ENCODE data around the gene SLC10A7.

The SLC10A7 gene

GRCh38 chr4:146478009-146478408 lies 43.7 kb downstream of the SLC10A7 start:
- ATAC-seq (ENCODE audit: low read depth): no peak
- peaks cover 25% of the 10 kb centered on the region for H3K36me3 Mint-ChIP-seq
- DNase-seq (ENCODE audit: low spot score in 2 of 2): no peak
- no peaks in the 10 kb centered on the region for H3K4me1 Mint-ChIP-seq
- H3K27ac Mint-ChIP-seq: no peak overlapping the region
- no peak overlapping the region for H3K4me3 Mint-ChIP-seq
- H3K27me3 Mint-ChIP-seq: no peaks in the 10 kb centered on the region
- H3K9me3 Mint-ChIP-seq: peaks cover 9% of the 10 kb centered on the region

DNA sequence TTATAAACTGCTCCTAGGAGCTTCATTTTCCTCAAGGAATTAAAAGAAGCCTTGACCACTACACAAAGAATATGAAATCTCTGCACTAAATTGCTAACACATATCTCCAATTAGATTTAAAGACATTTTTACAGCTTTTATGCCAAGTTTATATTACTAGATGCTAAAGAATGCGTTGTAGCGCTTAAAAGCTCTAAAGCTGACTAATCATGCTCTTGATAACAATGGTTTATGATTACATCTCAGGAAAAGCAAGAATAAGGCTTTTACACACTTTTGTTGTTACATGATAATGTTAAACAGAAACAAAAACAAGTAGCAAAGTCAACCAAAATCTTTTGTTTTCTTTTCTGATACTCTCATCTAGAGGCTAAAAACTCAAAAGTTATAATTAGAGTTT lies 44.7 kb downstream of the SLC10A7 start:
- ATAC-seq (ENCODE audit: low read depth) (no peak), DNase-seq (ENCODE audit: low spot score in 2 of 2) (no peak)
- no peak overlapping the region for H3K4me3 Mint-ChIP-seq
- peaks cover 4% of the 10 kb centered on the region for H3K9me3 Mint-ChIP-seq
- no peaks in the 10 kb centered on the region for H3K4me1 Mint-ChIP-seq
- H3K27ac Mint-ChIP-seq: no peak overlapping the region
- H3K27me3 Mint-ChIP-seq: no peaks in the 10 kb centered on the region
- peaks cover 20% of the 10 kb centered on the region for H3K36me3 Mint-ChIP-seq

- DNase-seq (ENCODE audit: low spot score in 2 of 2) (no peak), ATAC-seq (ENCODE audit: low read depth) (no peak)
- Mint-ChIP-seq H3K36me3 (peaks cover 9% of the 10 kb centered on the region), H3K27ac (no peak overlapping the region), H3K4me1 (no peaks in the 10 kb centered on the region), H3K4me3 (no peak overlapping the region), H3K9me3 (no peaks in the 10 kb centered on the region), H3K27me3 (no peaks in the 10 kb centered on the region)
Observed at GRCh38 chr4:146472404-146472803, 49.3 kb downstream of the SLC10A7 start.

- no peaks in the 10 kb centered on the region for H3K4me1 Mint-ChIP-seq
- H3K9me3 Mint-ChIP-seq: no peaks in the 10 kb centered on the region
Observed at GRCh38 chr4:146470604-146471003, 51.1 kb downstream of the SLC10A7 start.

GRCh38 chr4:146469022-146469421 lies 52.7 kb downstream of the SLC10A7 start:
- DNase-seq (ENCODE audit: low spot score in 2 of 2): no peak
- Mint-ChIP-seq H3K4me3 (no peak overlapping the region), H3K36me3 (peaks cover 3% of the 10 kb centered on the region)

More at GRCh38 chr4:146470604-146471003, 51.1 kb downstream of the SLC10A7 start:
- no peak for DNase-seq (ENCODE audit: low spot score in 2 of 2)
- H3K27me3 Mint-ChIP-seq: no peaks in the 10 kb centered on the region
- H3K27ac Mint-ChIP-seq: no peak overlapping the region
- ATAC-seq (ENCODE audit: low read depth): no peak
- H3K36me3 Mint-ChIP-seq: peaks cover 3% of the 10 kb centered on the region
- H3K4me3 Mint-ChIP-seq: no peak overlapping the region

DNA sequence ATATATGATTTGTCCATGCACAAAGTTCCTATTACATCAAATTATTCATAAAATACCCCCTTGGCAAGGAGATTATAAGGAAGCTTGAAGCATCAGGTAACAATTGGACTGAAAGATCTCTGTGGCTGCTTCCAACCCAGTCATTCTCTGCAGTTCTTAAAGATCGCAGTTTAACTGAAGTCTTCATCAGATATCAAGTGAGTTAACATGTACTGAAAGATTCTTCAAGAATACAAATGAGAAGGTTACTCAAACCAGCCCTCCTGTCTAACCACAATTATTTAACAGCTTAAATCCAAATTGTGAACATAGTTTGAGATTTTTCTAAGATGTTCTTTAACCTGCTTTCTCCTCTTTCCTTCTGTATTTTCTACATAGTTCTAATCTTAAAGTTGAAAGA lies 56.1 kb downstream of the SLC10A7 start:
- Mint-ChIP-seq H3K4me1 (no peaks in the 10 kb centered on the region), H3K36me3 (peaks cover 5% of the 10 kb centered on the region), H3K4me3 (no peak overlapping the region)

More at GRCh38 chr4:146469022-146469421, 52.7 kb downstream of the SLC10A7 start:
- ATAC-seq (ENCODE audit: low read depth): no peak
- no peaks in the 10 kb centered on the region for H3K9me3 Mint-ChIP-seq
- H3K27me3 Mint-ChIP-seq: no peaks in the 10 kb centered on the region
- no peak overlapping the region for H3K27ac Mint-ChIP-seq
- H3K4me1 Mint-ChIP-seq: no peaks in the 10 kb centered on the region

DNA sequence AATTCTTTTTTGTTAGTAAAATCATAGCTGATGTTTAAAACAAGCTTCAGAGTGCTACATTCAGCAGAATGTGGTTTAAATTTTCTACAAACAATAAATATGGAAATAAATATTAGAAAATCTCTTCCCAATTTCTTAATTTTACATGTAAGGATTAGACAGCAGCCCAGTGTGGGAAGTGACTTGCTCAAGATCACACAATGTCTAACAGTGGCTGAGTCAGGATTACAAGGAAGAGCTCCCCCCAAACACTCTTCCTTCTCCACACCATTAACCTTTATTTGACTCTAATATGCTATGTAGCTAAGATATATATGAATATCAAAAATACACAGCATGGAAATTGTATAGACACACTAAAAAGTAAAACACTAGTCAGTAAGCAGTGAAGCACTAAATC lies 59.5 kb downstream of the SLC10A7 start:
- DNase-seq (ENCODE audit: low spot score in 2 of 2) (no peak), ATAC-seq (ENCODE audit: low read depth) (no peak)
- Mint-ChIP-seq H3K4me1 (peaks cover 7% of the 10 kb centered on the region), H3K9me3 (peaks cover 1% of the 10 kb centered on the region), H3K4me3 (no peak overlapping the region), H3K27ac (no peak overlapping the region), H3K36me3 (peaks cover 6% of the 10 kb centered on the region), H3K27me3 (no peaks in the 10 kb centered on the region)

More for the DNA sequence above, 56.1 kb downstream of the SLC10A7 start:
- Mint-ChIP-seq H3K27me3 (no peaks in the 10 kb centered on the region), H3K9me3 (no peaks in the 10 kb centered on the region), H3K27ac (no peak overlapping the region)
- no peak for DNase-seq (ENCODE audit: low spot score in 2 of 2)
- no peak for ATAC-seq (ENCODE audit: low read depth)

DNA sequence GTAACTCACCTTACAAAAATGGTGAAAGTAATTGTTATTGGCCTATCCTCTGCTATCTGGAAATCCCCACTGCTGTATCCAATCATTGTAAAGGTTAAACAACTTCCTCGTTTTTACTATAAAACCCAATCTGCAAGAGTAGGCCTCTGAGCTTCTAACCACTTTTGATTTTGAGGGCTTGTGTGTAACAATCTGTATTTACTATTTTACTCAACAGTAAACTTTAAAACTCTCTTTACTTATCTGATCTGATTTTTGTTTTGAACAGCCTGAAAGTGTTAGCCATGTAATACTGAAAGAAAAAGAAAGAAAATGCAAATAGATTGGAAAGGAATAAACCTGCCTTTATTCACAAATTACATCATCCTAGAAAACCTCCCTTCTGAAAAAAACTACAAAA lies 63.1 kb downstream of the SLC10A7 start:
- peak; percentile 99 for ATAC-seq (ENCODE audit: low read depth)
- peak in 1 of 2 donors; percentile 14 for DNase-seq (ENCODE audit: low spot score in 2 of 2)
- H3K4me1 Mint-ChIP-seq: peaks cover 9% of the 10 kb centered on the region
- H3K9me3 Mint-ChIP-seq: peaks cover 3% of the 10 kb centered on the region
- H3K27ac Mint-ChIP-seq: peak overlapping the region; percentile 91
- H3K27me3 Mint-ChIP-seq: no peaks in the 10 kb centered on the region
- peaks cover 9% of the 10 kb centered on the region for H3K36me3 Mint-ChIP-seq
- H3K4me3 Mint-ChIP-seq: peak overlapping the region; percentile 19

- DNase-seq (ENCODE audit: low spot score in 2 of 2): no peak
- no peaks in the 10 kb centered on the region for H3K27me3 Mint-ChIP-seq
- no peak for ATAC-seq (ENCODE audit: low read depth)
- no peak overlapping the region for H3K4me3 Mint-ChIP-seq
- no peak overlapping the region for H3K27ac Mint-ChIP-seq
- H3K9me3 Mint-ChIP-seq: peaks cover 3% of the 10 kb centered on the region
- H3K36me3 Mint-ChIP-seq: peaks cover 8% of the 10 kb centered on the region
- H3K4me1 Mint-ChIP-seq: peaks cover 9% of the 10 kb centered on the region
Observed at GRCh38 chr4:146456681-146457080, 65.1 kb downstream of the SLC10A7 start.

GRCh38 chr4:146453181-146453807 lies 68.4 kb downstream of the SLC10A7 start:
- Mint-ChIP-seq H3K36me3 (peaks cover 9% of the 10 kb centered on the region), H3K4me1 (peaks cover 19% of the 10 kb centered on the region), H3K27ac (no peak overlapping the region), H3K4me3 (no peak overlapping the region), H3K27me3 (no peaks in the 10 kb centered on the region), H3K9me3 (peaks cover 1% of the 10 kb centered on the region)
- no peak for DNase-seq (ENCODE audit: low spot score in 2 of 2)
- no peak for ATAC-seq (ENCODE audit: low read depth)

DNA sequence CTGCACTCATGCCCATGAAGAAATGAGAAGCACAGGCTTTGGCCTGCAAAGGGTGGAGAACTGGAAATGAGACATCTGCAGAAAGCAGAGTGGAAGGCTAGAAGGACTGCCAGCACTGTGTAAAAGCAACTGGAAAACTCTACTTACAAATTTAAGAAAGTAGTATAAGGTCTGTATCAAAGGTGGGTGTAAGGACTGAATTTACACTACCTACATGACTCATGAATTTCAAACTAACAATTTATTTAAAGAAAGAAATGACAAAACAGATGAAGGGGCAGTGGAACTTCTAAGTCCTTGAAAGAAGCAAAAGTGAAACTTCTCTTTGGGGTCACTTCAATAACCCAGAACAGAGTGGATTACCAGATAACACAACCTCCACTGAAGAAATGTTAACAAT lies 71.2 kb downstream of the SLC10A7 start:
- H3K4me1 Mint-ChIP-seq: peaks cover 17% of the 10 kb centered on the region
- no peak overlapping the region for H3K4me3 Mint-ChIP-seq
- no peak overlapping the region for H3K27ac Mint-ChIP-seq
- peaks cover 13% of the 10 kb centered on the region for H3K36me3 Mint-ChIP-seq
- DNase-seq (ENCODE audit: low spot score in 2 of 2) (no peak), ATAC-seq (ENCODE audit: low read depth) (no peak)
- H3K27me3 Mint-ChIP-seq: no peaks in the 10 kb centered on the region
- H3K9me3 Mint-ChIP-seq: no peaks in the 10 kb centered on the region

DNA sequence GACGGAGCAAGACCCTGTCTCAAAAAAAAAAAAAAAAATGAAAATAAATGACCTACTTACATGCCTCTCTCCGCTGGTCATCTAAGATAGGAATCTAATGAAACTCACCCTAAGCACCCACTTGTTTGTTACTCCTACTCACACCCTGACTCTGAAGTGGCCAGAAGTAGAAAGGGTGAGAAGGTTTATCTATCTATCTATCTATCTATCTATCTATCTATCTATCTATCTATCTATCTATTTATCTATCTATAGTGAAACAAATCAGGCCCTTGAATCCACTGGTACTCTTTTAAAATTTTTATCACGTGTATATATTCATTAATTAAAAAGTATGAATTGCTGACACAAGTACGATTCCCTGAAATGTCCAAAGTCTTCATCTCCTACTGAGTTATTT lies 75.2 kb downstream of the SLC10A7 start:
- DNase-seq (ENCODE audit: low spot score in 2 of 2): no peak
- Mint-ChIP-seq H3K36me3 (peaks cover 17% of the 10 kb centered on the region), H3K27me3 (no peaks in the 10 kb centered on the region), H3K9me3 (no peaks in the 10 kb centered on the region), H3K4me1 (peaks cover 13% of the 10 kb centered on the region), H3K4me3 (no peak overlapping the region), H3K27ac (no peak overlapping the region)
- no peak for ATAC-seq (ENCODE audit: low read depth)

DNA sequence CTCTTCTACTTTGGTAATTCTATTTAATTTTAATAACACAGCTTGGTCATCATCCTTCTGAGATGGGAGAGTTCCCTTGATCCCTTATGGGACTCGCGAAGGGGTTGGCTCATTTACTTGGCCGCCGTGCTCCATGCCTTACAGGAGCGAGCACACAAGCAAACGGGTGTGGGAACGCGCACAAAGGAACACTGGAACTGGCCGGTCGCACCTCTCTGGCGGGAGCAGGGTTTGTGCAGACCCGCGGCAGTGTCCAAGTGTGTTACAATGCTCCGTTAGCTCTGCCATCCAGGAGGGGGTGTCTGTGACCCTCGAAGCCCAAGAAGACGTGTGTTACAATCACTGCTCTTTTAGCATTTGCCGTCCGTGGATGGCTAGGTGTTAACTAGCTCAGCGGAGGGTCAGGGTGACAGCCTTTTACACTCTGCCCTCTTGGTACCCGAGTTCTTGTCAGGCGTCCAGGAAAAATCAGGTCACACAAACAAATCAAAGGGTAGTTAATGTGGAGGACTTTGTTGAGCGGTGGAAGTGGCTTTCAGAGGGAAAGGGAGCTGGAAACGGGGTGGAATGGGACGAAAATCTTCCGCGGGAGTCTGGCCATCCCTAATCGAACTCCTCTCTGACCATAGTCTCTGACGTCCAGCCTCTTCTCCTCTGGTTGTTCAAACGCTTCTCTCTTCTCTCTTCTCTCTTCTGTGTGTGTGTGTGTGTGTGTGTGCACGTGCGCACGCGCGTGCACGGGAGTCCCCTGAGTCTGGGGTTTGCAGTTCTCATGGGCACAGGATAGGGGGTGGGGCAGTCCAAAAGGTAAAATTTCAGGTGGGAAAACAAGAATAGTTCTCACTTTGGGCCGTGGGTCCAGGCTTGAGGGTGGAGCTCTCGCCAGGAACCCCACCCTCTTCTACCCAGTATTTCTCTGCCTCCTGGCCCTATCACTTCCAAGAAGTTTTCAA lies 76.3 kb downstream of the SLC10A7 start:
- no peak for DNase-seq (ENCODE audit: low spot score in 2 of 2)
- H3K4me1 Mint-ChIP-seq: peaks cover 6% of the 10 kb centered on the region

GRCh38 chr4:146443525-146443924 lies 78.2 kb downstream of the SLC10A7 start:
- Mint-ChIP-seq H3K27ac (no peak overlapping the region), H3K9me3 (no peaks in the 10 kb centered on the region), H3K4me1 (no peaks in the 10 kb centered on the region), H3K4me3 (no peak overlapping the region), H3K27me3 (no peaks in the 10 kb centered on the region), H3K36me3 (peaks cover 12% of the 10 kb centered on the region)
- ATAC-seq (ENCODE audit: low read depth): no peak
- no peak for DNase-seq (ENCODE audit: low spot score in 2 of 2)

More for the DNA sequence above, 76.3 kb downstream of the SLC10A7 start:
- Mint-ChIP-seq H3K27ac (no peak overlapping the region), H3K36me3 (peaks cover 17% of the 10 kb centered on the region), H3K27me3 (no peaks in the 10 kb centered on the region), H3K9me3 (no peaks in the 10 kb centered on the region), H3K4me3 (no peak overlapping the region)
- no peak for ATAC-seq (ENCODE audit: low read depth)
